GM21723 (cell line): ENCODE measurements around the gene UNC5A.
A peak's percentile ranks its signal among the peaks of the same experiment; 100 is the strongest.

Experiments used
- ATAC-seq: cut with Tn5 transposase; IDR thresholded peaks from one replicate; pipeline ENCODE4 v1.9.1; 2021; ENCODE audit warnings: mild to moderate bottlenecking, moderate library complexity; ENCODE audit not compliant: unreplicated experiment

The UNC5A gene

GRCh38 chr5:176890455-176891330 lies 80.3 kb downstream of the UNC5A start:
- ATAC-seq, result no peak

DNA sequence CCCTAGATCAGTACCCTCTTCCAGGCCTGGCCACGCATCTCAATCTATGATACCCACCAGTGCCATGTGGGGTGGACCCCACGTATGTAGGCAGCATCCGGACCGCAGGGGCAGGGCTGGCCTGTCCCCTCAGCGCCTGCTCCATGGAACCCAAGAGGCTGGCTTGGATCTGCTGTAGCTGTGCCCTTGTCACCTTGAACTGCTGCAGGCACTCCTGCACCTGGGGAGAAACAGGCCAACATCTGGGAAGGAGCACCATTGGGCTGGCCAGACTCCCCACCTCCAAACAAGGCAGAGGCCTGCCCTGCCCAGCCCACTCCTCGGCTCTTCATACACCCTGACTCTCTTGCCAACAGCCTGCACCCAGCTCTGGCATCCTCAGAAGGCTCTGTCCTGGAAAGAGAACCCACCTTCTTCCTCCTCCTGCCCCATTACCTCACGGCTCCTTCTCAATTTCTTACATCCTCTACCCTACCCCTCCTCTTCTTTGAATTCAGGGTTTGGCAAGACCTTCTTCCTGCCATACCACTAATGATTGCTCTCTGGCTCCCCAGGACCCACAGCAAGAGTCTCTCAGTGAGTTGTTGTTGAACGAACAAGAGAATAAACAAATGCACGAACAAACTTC lies 81.1 kb downstream of the UNC5A start:
- no peak for ATAC-seq

DNA sequence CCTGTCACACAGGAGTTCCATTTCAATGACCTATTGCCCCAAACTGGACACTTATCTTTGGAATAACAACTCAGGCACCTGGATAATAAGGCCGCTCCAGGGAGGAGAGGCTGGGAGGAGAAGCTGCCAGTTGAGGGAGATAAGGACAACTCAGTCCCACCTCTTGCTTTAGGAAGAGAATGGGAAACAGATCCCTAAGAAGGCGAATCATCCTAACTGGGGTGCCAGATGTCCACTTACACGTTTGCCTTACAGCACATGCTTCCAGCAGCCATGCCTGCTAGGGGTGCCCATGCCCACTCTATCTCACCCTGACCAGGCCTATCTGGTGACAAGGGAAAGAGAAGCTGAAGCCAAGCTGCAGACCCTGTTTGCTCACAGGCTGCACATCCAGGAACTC lies 82.3 kb downstream of the UNC5A start:
- no peak for ATAC-seq

- no peak for ATAC-seq
These were observed 83.9 kb downstream of the UNC5A start for GRCh38 chr5:176894298-176894697.

GRCh38 chr5:176895831-176896230 lies 85.5 kb downstream of the UNC5A start:
- ATAC-seq, result no peak

DNA sequence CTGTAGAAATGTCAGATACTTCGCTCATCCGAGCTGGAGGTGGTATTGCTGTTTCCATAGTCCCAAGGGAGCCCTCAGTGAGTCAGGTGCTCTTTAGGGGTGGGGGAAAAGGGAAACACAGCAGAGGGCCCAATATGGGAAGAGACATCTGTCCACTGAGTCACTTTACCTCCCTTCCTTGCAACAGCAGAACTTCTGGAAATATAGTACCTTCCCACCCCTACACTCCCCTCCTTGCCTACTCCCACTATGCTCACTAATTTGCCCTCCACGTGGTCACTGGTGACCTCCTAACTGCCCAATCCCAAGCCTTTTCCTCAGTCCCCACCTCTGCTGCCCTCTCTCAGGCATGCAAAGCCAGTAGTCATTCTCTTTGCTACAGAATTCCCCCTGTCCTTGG lies 86.9 kb downstream of the UNC5A start:
- no peak for ATAC-seq

- ATAC-seq, result no peak
These were observed 89.0 kb downstream of the UNC5A start, which contains the start of gene HK3 for GRCh38 chr5:176899296-176899891. HK3 (minus strand) TSS chr5:176899346; CDS start chr5:176896159, 3,187 bp downstream.

- no peak for ATAC-seq
These were observed 89.8 kb downstream of the UNC5A start for GRCh38 chr5:176899946-176900779.

GRCh38 chr5:176900780-176901204 lies 90.4 kb downstream of the UNC5A start:
- no peak for ATAC-seq

- peak; percentile 64 for ATAC-seq
These were observed 91.1 kb downstream of the UNC5A start for GRCh38 chr5:176901260-176902101.

DNA sequence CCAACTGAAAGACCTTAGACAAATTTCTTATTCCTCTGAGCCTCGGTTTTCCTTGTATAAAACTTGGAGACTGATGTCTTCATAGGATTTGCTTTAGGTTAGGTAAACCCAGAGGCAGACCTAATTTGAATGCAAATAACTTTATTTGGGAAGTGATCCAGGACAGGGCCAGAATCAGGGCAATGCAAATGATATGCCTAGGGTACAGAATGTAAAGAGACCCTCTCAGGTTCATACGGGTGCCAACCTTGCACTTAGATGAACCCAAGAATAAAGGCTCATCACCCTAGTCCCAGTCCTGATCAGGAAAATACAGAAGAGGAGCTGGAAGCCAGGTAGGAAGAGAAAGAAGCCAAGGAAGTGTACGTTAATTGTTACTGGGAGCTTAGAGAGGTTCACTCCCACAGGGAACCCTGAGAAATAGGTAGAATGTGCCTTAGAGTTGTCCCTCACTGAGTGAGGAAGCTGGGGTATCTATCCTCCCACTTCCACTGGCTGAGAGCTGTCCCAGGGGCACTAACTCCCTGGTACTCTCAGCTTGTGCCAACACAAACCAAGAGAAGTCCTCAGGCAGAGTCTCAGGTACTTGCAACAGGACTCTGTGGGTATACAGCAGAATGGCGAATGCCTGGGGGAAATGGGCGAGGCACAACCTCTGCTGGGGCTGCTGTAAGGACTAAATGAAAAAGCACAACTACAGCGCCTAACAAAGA lies 91.9 kb downstream of the UNC5A start:
- no peak for ATAC-seq

- no peak for ATAC-seq
These were observed 92.7 kb downstream of the UNC5A start for GRCh38 chr5:176902911-176903664.

DNA sequence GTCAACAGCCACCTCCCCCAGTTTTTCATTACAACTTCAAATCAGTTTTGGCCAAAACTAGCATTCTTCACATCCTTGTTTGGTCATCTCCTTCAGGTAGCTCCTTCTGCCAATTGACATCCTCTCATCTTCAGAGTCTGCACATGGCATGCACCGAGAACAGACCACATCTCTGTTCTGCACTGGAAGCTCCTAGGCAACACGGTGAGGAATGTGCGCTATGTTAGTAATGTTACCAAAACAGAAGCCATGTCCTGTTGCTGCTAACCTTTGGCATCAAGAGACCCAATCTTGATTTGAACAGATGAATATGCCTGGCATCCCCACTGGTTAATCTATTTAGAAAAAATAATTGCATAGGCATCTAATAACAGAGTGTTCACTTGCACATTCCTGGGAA lies 93.9 kb downstream of the UNC5A start:
- ATAC-seq, result no peak

GRCh38 chr5:176906126-176906525 lies 95.8 kb downstream of the UNC5A start:
- ATAC-seq, result no peak

DNA sequence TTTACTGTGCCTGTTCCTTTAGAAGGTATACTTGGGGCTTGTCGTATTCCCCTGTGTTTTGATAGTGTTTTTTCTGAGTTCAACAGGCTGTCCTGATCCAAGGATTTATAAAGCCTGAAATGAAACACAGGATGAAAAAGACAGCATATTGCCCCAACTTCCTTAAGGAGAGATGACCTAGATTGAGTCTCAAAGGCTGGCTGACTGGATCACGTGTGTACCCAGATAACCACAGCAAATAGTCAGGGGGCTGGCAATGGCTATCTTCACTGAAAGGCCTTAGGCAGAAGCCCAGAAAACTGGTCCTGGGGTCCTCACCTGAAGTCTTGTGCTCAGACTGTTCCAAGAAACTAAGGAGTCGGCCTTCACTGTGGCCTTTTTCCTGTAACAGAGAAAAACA lies 96.4 kb downstream of the UNC5A start:
- no peak for ATAC-seq

DNA sequence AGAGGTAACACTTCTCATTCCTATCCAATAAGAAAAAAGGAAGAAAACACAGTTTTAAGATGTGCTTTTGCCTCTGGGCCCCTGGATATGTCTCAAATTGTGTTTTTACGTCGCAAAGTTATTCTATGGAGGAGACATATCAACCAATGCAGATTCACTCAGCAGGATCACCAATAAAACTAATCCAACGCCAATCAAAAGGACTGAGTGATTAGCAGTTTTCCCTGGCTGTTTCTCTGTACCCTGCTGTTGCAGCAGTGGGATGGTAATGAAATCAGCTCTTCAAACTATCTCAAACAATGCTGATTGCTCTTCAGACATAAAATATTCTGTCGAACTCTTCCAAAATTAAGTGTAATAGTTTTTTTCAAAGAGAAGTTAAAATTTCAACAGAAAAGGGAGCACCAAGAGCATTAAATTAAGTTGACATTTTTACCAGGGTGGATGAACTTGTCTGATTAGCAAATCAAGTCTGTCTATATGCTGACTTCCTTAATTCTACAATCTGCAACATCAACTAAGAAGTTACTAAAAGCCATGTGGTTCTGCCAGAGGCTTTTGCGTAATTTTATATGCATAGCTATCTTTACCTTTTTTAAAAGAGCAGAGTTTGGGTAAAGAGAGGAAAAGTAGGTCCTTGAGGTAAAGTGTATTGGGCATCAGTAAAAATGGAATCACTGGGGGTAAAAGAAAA lies 98.5 kb downstream of the UNC5A start:
- ATAC-seq, result no peak

DNA sequence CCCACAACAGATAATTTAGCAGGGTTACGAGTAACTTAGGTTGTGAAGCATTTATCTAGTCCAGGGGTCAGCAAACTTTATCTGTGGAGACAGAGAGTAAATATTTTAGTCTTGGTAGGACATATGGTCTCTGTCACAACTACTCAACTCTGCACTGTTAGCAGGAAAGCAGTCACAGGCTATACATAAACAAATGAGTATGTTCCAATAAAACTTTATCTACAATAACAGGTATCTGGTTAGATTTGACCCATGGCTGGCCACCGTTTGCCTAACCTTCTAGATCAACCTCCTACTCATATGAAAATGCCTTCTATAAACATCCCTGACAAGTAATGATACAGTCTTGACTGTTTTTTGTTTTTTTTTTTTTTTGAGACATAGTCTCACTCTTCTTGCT lies 101.8 kb downstream of the UNC5A start:
- no peak for ATAC-seq

GRCh38 chr5:176915906-176916305 lies 105.5 kb downstream of the UNC5A start:
- ATAC-seq, result no peak
